ENCODE data around the gene ZNF302. TPM values are rescaled to one million over a fixed set of nuclear protein-coding genes. Genes with fewer than 3 reads are reported as not detected.
"Not testable (repeated sequence)": the region's sequence is repeated elsewhere in the genome, so short reads cannot be mapped to it uniquely, and the experiment has no call there.

ZNF302 gene
- polyA plus RNA-seq, 1 donor from 2014 or later = 107 TPM

DNA sequence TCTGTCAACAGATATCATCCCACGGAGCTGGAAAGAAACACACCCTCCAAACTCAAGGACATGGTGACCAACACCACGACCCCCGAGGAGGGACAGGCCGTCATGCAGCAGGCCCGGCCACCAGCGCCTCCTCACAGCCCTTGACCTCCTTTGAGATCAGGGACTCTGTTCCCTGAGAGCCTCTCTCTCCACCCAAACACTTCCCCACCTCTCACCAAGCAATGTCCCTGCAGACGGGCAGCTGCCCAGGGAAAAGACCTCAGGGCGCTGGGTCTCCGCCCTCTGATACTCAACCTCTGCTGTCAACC, 10.6 kb upstream of the ZNF302 start:
- H3K9ac ChIP-seq (ENCODE audit: low read length) = no peak overlapping the region
- no peak overlapping the region for H3K27ac ChIP-seq (ENCODE audit: low read length)
- H3F3A ChIP-seq (ENCODE audit: insufficient read depth, low read length, poor library complexity, severe bottlenecking) = no peaks in the 10 kb centered on the region
- H3K4me3 ChIP-seq (ENCODE audit: low read length) = no peak overlapping the region
- H2AFZ ChIP-seq (ENCODE audit: low read depth, low read length) = no peak overlapping the region
- no peaks in the 10 kb centered on the region for H3K9me2 ChIP-seq (ENCODE audit: insufficient read depth, low read length)
- TF ChIP-seq, protein P1, sequence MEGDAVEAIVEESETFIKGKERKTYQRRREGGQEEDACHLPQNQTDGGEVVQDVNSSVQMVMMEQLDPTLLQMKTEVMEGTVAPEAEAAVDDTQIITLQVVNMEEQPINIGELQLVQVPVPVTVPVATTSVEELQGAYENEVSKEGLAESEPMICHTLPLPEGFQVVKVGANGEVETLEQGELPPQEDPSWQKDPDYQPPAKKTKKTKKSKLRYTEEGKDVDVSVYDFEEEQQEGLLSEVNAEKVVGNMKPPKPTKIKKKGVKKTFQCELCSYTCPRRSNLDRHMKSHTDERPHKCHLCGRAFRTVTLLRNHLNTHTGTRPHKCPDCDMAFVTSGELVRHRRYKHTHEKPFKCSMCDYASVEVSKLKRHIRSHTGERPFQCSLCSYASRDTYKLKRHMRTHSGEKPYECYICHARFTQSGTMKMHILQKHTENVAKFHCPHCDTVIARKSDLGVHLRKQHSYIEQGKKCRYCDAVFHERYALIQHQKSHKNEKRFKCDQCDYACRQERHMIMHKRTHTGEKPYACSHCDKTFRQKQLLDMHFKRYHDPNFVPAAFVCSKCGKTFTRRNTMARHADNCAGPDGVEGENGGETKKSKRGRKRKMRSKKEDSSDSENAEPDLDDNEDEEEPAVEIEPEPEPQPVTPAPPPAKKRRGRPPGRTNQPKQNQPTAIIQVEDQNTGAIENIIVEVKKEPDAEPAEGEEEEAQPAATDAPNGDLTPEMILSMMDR (IDR thresholded peaks at IDR 0.05; ENCODE audit: poor library complexity, severe bottlenecking) = no peak
- TF ChIP-seq MXI1 (conservative IDR thresholded peaks at IDR 0.05; ENCODE audit: poor library complexity, severe bottlenecking) (no peak), POLR2AphosphoS5 (IDR thresholded peaks at IDR 0.05) (no peak), RAD21 (conservative IDR thresholded peaks at IDR 0.05) (no peak)
- TF ChIP-seq, protein P2, sequence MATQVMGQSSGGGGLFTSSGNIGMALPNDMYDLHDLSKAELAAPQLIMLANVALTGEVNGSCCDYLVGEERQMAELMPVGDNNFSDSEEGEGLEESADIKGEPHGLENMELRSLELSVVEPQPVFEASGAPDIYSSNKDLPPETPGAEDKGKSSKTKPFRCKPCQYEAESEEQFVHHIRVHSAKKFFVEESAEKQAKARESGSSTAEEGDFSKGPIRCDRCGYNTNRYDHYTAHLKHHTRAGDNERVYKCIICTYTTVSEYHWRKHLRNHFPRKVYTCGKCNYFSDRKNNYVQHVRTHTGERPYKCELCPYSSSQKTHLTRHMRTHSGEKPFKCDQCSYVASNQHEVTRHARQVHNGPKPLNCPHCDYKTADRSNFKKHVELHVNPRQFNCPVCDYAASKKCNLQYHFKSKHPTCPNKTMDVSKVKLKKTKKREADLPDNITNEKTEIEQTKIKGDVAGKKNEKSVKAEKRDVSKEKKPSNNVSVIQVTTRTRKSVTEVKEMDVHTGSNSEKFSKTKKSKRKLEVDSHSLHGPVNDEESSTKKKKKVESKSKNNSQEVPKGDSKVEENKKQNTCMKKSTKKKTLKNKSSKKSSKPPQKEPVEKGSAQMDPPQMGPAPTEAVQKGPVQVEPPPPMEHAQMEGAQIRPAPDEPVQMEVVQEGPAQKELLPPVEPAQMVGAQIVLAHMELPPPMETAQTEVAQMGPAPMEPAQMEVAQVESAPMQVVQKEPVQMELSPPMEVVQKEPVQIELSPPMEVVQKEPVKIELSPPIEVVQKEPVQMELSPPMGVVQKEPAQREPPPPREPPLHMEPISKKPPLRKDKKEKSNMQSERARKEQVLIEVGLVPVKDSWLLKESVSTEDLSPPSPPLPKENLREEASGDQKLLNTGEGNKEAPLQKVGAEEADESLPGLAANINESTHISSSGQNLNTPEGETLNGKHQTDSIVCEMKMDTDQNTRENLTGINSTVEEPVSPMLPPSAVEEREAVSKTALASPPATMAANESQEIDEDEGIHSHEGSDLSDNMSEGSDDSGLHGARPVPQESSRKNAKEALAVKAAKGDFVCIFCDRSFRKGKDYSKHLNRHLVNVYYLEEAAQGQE (IDR thresholded peaks at IDR 0.05; ENCODE audit: borderline replicate concordance) = no peak
- no peak overlapping the region for H3K4me2 ChIP-seq (ENCODE audit: low read length)
- H3K36me3 ChIP-seq (ENCODE audit: insufficient read depth, low read length) = no peaks in the 10 kb centered on the region
- H4K20me1 ChIP-seq (ENCODE audit: insufficient read depth) = no peaks in the 10 kb centered on the region
- H3K79me2 ChIP-seq (replicated peaks; ENCODE audit: insufficient read depth, low read length) = no peaks in the 10 kb centered on the region
- H3K9me3 ChIP-seq (ENCODE audit: low read length) = no peaks in the 10 kb centered on the region
- no peaks in the 10 kb centered on the region for H3K27me3 ChIP-seq (ENCODE audit: insufficient read depth, low read depth, low read length)

DNA sequence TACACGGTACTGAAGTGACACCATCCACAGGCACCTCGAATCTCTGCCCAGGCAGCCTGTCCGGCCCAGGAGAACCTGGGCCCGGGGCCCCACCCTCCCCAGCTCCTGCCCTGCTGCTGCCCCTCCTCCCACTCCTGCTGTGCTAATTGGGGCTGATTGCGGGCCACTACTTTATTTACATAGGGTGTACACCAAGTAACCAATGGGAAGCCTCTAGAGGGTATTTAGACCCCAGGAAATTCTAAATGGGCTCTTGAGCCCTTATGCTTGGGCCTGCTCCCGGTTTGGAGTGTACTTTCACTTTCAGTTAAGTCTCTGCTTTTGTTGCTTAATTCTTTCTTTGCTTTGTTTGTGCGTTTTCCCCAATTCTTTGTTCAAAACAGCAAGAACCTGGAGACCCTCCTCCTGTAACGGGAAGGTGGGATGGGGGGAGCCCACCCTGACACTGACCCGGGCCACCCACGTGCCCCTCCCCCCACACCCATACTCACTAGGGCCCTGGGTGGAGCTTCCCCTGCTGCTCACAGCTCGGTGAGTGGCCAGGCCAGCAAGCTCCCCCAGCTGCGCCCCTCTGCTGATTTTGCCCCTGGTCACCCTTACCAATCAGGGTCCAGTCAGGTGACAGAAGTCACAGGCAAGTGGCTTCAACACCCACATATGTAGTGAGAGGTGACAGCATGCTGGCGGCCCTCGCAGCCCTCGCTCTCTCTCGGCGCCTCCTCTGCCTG, 10.0 kb upstream of the ZNF302 start:
- Histone ChIP-seq H3K36me3 (ENCODE audit: insufficient read depth, low read length) (no peaks in the 10 kb centered on the region), H3K9ac (ENCODE audit: low read length) (no peak overlapping the region), H2AFZ (ENCODE audit: low read depth, low read length) (no peak overlapping the region), H3K27ac (ENCODE audit: low read length) (no peak overlapping the region), H3K4me2 (ENCODE audit: low read length) (no peak overlapping the region), H3K9me2 (ENCODE audit: insufficient read depth, low read length) (no peaks in the 10 kb centered on the region), H3K4me3 (ENCODE audit: low read length) (no peak overlapping the region), H3K9me3 (ENCODE audit: low read length) (no peaks in the 10 kb centered on the region), H4K20me1 (ENCODE audit: insufficient read depth) (no peaks in the 10 kb centered on the region), H3F3A (ENCODE audit: insufficient read depth, low read length, poor library complexity, severe bottlenecking) (no peaks in the 10 kb centered on the region), H3K79me2 (replicated peaks; ENCODE audit: insufficient read depth, low read length) (no peaks in the 10 kb centered on the region), H3K27me3 (ENCODE audit: insufficient read depth, low read depth, low read length) (no peaks in the 10 kb centered on the region)
- TF ChIP-seq RAD21 (conservative IDR thresholded peaks at IDR 0.05) = no peak
- TF ChIP-seq, protein P2 (IDR thresholded peaks at IDR 0.05; ENCODE audit: borderline replicate concordance) = no peak
- TF ChIP-seq EZH2 (IDR thresholded peaks at IDR 0.05; ENCODE audit: borderline replicate concordance, insufficient read depth, low read length, poor library complexity, severe bottlenecking) = no peak
- TF ChIP-seq TAF1 (IDR thresholded peaks at IDR 0.05; ENCODE audit: low read depth) = no peak
- no peak for TF ChIP-seq MXI1 (conservative IDR thresholded peaks at IDR 0.05; ENCODE audit: poor library complexity, severe bottlenecking)
- TF ChIP-seq POLR2AphosphoS5 (IDR thresholded peaks at IDR 0.05) = no peak
- TF ChIP-seq, protein P1 (IDR thresholded peaks at IDR 0.05; ENCODE audit: poor library complexity, severe bottlenecking) = no peak
- no peak for TF ChIP-seq EP300 (conservative IDR thresholded peaks at IDR 0.05; ENCODE audit: poor library complexity, severe bottlenecking)
- TF ChIP-seq SMC3 (conservative IDR thresholded peaks at IDR 0.05; ENCODE audit: poor library complexity) = no peak

DNA sequence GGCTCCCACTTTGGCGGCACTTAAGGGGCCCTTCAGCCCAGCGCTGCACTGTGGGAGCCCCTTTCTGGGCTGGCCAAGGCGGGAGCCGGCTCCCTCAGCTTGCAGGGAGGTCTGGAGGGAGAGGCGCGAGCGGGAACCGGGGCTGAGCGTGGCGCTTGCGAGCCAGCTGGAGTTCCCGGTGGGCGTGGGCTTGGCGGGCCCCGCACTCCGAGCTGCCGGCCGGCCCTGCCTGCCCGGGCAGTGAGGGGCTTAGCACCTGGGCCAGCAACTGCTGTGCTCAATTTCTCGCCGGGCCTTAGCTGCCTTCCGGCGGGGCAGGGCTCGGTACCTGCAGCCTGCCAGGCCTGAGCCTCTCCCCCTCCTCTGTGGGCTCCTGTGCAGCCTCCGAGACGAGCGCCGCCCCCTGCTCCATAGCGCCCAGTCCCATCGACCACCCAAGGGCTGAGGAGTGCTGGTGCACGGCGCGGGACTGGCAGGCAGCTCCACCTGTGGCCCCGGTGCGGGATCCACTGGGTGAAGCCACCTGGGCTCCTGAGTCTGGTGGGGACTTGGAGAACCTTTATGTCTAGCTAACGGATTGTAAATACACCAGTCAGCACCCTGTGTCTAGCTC, 9.3 kb upstream of the ZNF302 start:
- H3K27me3 ChIP-seq (ENCODE audit: insufficient read depth, low read depth, low read length); H4K20me1 ChIP-seq (ENCODE audit: insufficient read depth); H3K9me3 ChIP-seq (ENCODE audit: low read length); H3K4me2 ChIP-seq (ENCODE audit: low read length); H3K9ac ChIP-seq (ENCODE audit: low read length); H2AFZ ChIP-seq (ENCODE audit: low read depth, low read length); H3K27ac ChIP-seq (ENCODE audit: low read length); H3K4me3 ChIP-seq (ENCODE audit: low read length); H3K36me3 ChIP-seq (ENCODE audit: insufficient read depth, low read length); H3K79me2 ChIP-seq (replicated peaks; ENCODE audit: insufficient read depth, low read length); H3K9me2 ChIP-seq (ENCODE audit: insufficient read depth, low read length); H3F3A ChIP-seq (ENCODE audit: insufficient read depth, low read length, poor library complexity, severe bottlenecking): not testable (repeated sequence)
